Neural cell (in vitro differentiated cells): Measurements from ENCODE around the gene MAGI1. TPM values are rescaled to one million over a fixed set of nuclear protein-coding genes. Genes with fewer than 3 reads are reported as not detected.
"Not testable (repeated sequence)": the region's sequence is repeated elsewhere in the genome, so short reads cannot be mapped to it uniquely, and the experiment has no call there.

ENCODE experiments used
- H2AFZ ChIP-seq: fragments of 200-600, 300-800 bp; sonication (generic), shearing (Covaris generic); 2 replicates; pipeline ENCODE4 v1.6.0; 2014; ENCODE audit warnings: low read depth, mild to moderate bottlenecking, antibody characterized with exemption, low read length, moderate library complexity
- H3F3A ChIP-seq: fragments of 200-600 bp; shearing (Covaris generic); 2 replicates; pipeline ENCODE4 v1.6.1; 2016; ENCODE audit warnings: mild to moderate bottlenecking, moderate library complexity, mixed read lengths, antibody characterized with exemption, low read length; ENCODE audit not compliant: insufficient read depth, poor library complexity, severe bottlenecking
- H3K27ac ChIP-seq: fragments of 200-600, 300-800 bp; sonication (generic), shearing (Covaris generic); 2 replicates; pipeline ENCODE4 v1.5.1; 2014; ENCODE audit warnings: mild to moderate bottlenecking, low read length, moderate library complexity
- H3K27me3 ChIP-seq: fragments of 300-800, 200-600 bp; sonication (generic), shearing (Covaris generic); 2 replicates; pipeline ENCODE4 v1.6.0; 2014; ENCODE audit warnings: mild to moderate bottlenecking, low read depth, low read length, moderate library complexity; ENCODE audit not compliant: insufficient read depth
- H3K36me3 ChIP-seq: fragments of 300-800, 200-600 bp; sonication (generic), shearing (Covaris generic); 2 replicates; pipeline ENCODE4 v1.5.1; 2014; ENCODE audit warnings: mild to moderate bottlenecking, antibody characterized with exemption, low read length, moderate library complexity; ENCODE audit not compliant: insufficient read depth
- H3K4me2 ChIP-seq: fragments of 300-800, 200-600 bp; sonication (generic), shearing (Covaris generic); 2 replicates; pipeline ENCODE4 v1.6.0; 2014; ENCODE audit warnings: mild to moderate bottlenecking, low read length
- H3K4me3 ChIP-seq: fragments of 300-800, 200-600 bp; sonication (generic), shearing (Covaris generic); 2 replicates; pipeline ENCODE4 v1.5.1; 2014; ENCODE audit warnings: mild to moderate bottlenecking, low read length, moderate library complexity
- H3K79me2 ChIP-seq: fragments of 200-600 bp; shearing (Covaris generic); replicated peaks from 2 replicates; pipeline ENCODE4 v1.6.0; 2014; ENCODE audit warnings: mild to moderate bottlenecking, low read length, moderate library complexity; ENCODE audit not compliant: insufficient read depth
- H3K9ac ChIP-seq: fragments of 300-800, 200-600 bp; sonication (generic), shearing (Covaris generic); 2 replicates; pipeline ENCODE4 v1.6.1; 2016; ENCODE audit warnings: mild to moderate bottlenecking, low read length, mixed read lengths
- H3K9me2 ChIP-seq: fragments of 200-600 bp; shearing (Covaris generic); 2 replicates; pipeline ENCODE4 v1.6.1; 2016; ENCODE audit warnings: mild to moderate bottlenecking, low read length, mixed read lengths; ENCODE audit not compliant: insufficient read depth
- H3K9me3 ChIP-seq: fragments of 200-600, 300-800 bp; sonication (generic), shearing (Covaris generic); 2 replicates; pipeline ENCODE4 v1.6.1; 2016; ENCODE audit warnings: mild to moderate bottlenecking, mixed run types, low read length, moderate library complexity, mixed read lengths
- H4K20me1 ChIP-seq: fragments of 200-600 bp; shearing (Covaris generic); 2 replicates; pipeline ENCODE4 v1.6.1; 2016; ENCODE audit warnings: mild to moderate bottlenecking, mixed run types; ENCODE audit not compliant: insufficient read depth
- CTCF ChIP-seq: fragments of 450-650 bp; IDR thresholded peaks from 2 replicates; pipeline ENCODE4 v1.5.1; 2014; ENCODE audit warnings: antibody characterized with exemption, mild to moderate bottlenecking, moderate library complexity; ENCODE audit not compliant: poor library complexity, severe bottlenecking
- EP300 ChIP-seq: fragments of 450-650 bp; conservative IDR thresholded peaks from 2 replicates; pipeline ENCODE4 v1.6.1; 2014; ENCODE audit warnings: antibody characterized with exemption, mild to moderate bottlenecking, moderate library complexity; ENCODE audit not compliant: poor library complexity, severe bottlenecking
- EZH2 ChIP-seq: fragments of 200-600, 300-800 bp; shearing (Covaris generic), sonication (generic); IDR thresholded peaks from 2 replicates; pipeline ENCODE4 v1.6.1; 2014; ENCODE audit warnings: antibody characterized with exemption, low read length, borderline replicate concordance, mild to moderate bottlenecking; ENCODE audit not compliant: insufficient read depth, poor library complexity, severe bottlenecking
- MXI1 ChIP-seq: fragments of 450-650 bp; conservative IDR thresholded peaks from 2 replicates; pipeline ENCODE4 v1.6.1; 2014; ENCODE audit warnings: antibody characterized with exemption, mild to moderate bottlenecking; ENCODE audit not compliant: poor library complexity, severe bottlenecking
- POLR2AphosphoS5 ChIP-seq: IDR thresholded peaks from 2 replicates; pipeline ENCODE4 v1.6.1; 2012
- RAD21 ChIP-seq: fragments of 450-650 bp; conservative IDR thresholded peaks from 2 replicates; pipeline ENCODE4 v1.6.1; 2014; ENCODE audit warnings: antibody characterized with exemption, mild to moderate bottlenecking, moderate library complexity
- SMC3 ChIP-seq: fragments of 450-650 bp; conservative IDR thresholded peaks from 2 replicates; pipeline ENCODE4 v1.6.1; 2014; ENCODE audit warnings: antibody characterized with exemption, mild to moderate bottlenecking, moderate library complexity; ENCODE audit not compliant: poor library complexity
- TAF1 ChIP-seq: IDR thresholded peaks from 2 replicates; pipeline ENCODE4 v1.6.1; 2012; ENCODE audit warnings: low read depth
- polyA plus RNA-seq: library from polyadenylated mRNA; depleted of rRNA; stranded (reverse); fragments of >200 nt; gene quantifications from 2 replicates; pipeline ENCODE4 v1.2.3, GENCODE V29; 2014

Gene MAGI1
- polyA plus RNA-seq, 1 donor from 2014 or later: 44.7 TPM

GRCh38 chr3:65614585-65614984 lies 424.1 kb downstream of the MAGI1 start:
- Histone ChIP-seq H3K36me3 (no peaks in the 10 kb centered on the region), H3K9me2 (no peaks in the 10 kb centered on the region), H4K20me1 (no peaks in the 10 kb centered on the region), H3K27ac (no peak overlapping the region), H3K4me3 (no peak overlapping the region), H3K27me3 (no peaks in the 10 kb centered on the region), H3K9me3 (no peaks in the 10 kb centered on the region), H3K4me2 (no peak overlapping the region), H3K9ac (no peak overlapping the region), H3F3A (no peaks in the 10 kb centered on the region), H2AFZ (no peak overlapping the region), H3K79me2 (no peaks in the 10 kb centered on the region)
- no peak for TF ChIP-seq POLR2AphosphoS5

GRCh38 chr3:65607965-65608460 lies 430.7 kb downstream of the MAGI1 start:
- not testable (repeated sequence) for H4K20me1 ChIP-seq, H3K9me3 ChIP-seq

GRCh38 chr3:65607101-65607500 lies 431.6 kb downstream of the MAGI1 start:
- no peak overlapping the region for H3K4me3 ChIP-seq
- no peaks in the 10 kb centered on the region for H3K27me3 ChIP-seq
- no peak overlapping the region for H3K27ac ChIP-seq
- TF ChIP-seq EP300 (no peak), SMC3 (no peak), CTCF (no peak), RAD21 (no peak)
- no peak overlapping the region for H3K4me2 ChIP-seq
- no peaks in the 10 kb centered on the region for H4K20me1 ChIP-seq
- H3K79me2 ChIP-seq: no peaks in the 10 kb centered on the region
- H3K9me2 ChIP-seq: no peaks in the 10 kb centered on the region
- H3K9ac ChIP-seq: no peak overlapping the region
- no peaks in the 10 kb centered on the region for H3F3A ChIP-seq
- no peaks in the 10 kb centered on the region for H3K36me3 ChIP-seq
- H2AFZ ChIP-seq: no peak overlapping the region
- no peaks in the 10 kb centered on the region for H3K9me3 ChIP-seq

More at GRCh38 chr3:65607965-65608460, 430.7 kb downstream of the MAGI1 start:
- not testable (repeated sequence) for H3K27me3 ChIP-seq, H2AFZ ChIP-seq, H3K9ac ChIP-seq, H3K27ac ChIP-seq, H3K9me2 ChIP-seq, H3K79me2 ChIP-seq, H3F3A ChIP-seq, H3K36me3 ChIP-seq, H3K4me2 ChIP-seq, H3K4me3 ChIP-seq

GRCh38 chr3:65605876-65606432 lies 432.8 kb downstream of the MAGI1 start:
- Histone ChIP-seq H2AFZ (no peak overlapping the region), H3K4me3 (no peak overlapping the region), H3K4me2 (no peak overlapping the region), H3K9me2 (no peaks in the 10 kb centered on the region), H3K9me3 (no peaks in the 10 kb centered on the region), H3F3A (no peaks in the 10 kb centered on the region), H3K27ac (no peak overlapping the region), H3K36me3 (no peaks in the 10 kb centered on the region), H3K27me3 (no peaks in the 10 kb centered on the region), H3K9ac (no peak overlapping the region), H4K20me1 (no peaks in the 10 kb centered on the region), H3K79me2 (no peaks in the 10 kb centered on the region)
- TF ChIP-seq EP300: no peak
- TF ChIP-seq EZH2: no peak
- TF ChIP-seq RAD21: no peak
- TF ChIP-seq SMC3: no peak
- TF ChIP-seq MXI1: no peak
- TF ChIP-seq TAF1: no peak
- no peak for TF ChIP-seq CTCF
- TF ChIP-seq POLR2AphosphoS5: no peak
